Erythroblast (primary cell): ENCODE results near the gene ESYT2.
"Not testable (repeated sequence)": the region's sequence is repeated elsewhere in the genome, so short reads cannot be mapped to it uniquely, and the experiment has no call there.

Source experiments
- DNase-seq, 2 experiments: peaks; one replicate each; lab custom pipeline; 2025; lab: John Stamatoyannopoulos, UW
- GATA1 ChIP-seq: IDR thresholded peaks from 2 replicates; pipeline ENCODE4 v1.6.1; 2011; ENCODE audit warnings: low read depth, mild to moderate bottlenecking, control low read depth, low read length, moderate library complexity
- POLR2A ChIP-seq: IDR thresholded peaks from 2 replicates; pipeline ENCODE4 v1.6.1; 2011; ENCODE audit warnings: mild to moderate bottlenecking, low read length

Gene ESYT2

GRCh38 chr7:158698657-158699195, 130.6 kb downstream of the ESYT2 start:
- no peak for DNase-seq
- TF ChIP-seq POLR2A (no peak), GATA1 (no peak)

DNA sequence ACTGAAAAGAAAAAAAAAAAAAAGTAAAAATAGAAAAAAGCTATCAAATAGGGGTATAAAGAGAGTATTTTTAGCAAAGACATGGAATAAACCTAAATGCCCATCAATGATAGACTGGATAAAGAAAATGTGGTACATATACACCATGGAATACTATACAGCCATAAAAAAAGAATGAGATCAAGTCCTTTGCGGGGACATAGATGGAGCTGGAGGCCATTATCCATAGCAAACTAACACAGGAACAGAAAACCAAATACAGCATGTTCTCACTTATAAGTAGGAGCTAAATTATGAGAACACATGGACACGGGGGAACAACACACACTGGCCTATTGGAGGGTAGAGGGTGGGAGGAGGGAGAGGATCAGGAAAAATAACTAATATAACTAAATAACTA, 131.7 kb downstream of the ESYT2 start:
- DNase-seq = not testable (repeated sequence)

DNA sequence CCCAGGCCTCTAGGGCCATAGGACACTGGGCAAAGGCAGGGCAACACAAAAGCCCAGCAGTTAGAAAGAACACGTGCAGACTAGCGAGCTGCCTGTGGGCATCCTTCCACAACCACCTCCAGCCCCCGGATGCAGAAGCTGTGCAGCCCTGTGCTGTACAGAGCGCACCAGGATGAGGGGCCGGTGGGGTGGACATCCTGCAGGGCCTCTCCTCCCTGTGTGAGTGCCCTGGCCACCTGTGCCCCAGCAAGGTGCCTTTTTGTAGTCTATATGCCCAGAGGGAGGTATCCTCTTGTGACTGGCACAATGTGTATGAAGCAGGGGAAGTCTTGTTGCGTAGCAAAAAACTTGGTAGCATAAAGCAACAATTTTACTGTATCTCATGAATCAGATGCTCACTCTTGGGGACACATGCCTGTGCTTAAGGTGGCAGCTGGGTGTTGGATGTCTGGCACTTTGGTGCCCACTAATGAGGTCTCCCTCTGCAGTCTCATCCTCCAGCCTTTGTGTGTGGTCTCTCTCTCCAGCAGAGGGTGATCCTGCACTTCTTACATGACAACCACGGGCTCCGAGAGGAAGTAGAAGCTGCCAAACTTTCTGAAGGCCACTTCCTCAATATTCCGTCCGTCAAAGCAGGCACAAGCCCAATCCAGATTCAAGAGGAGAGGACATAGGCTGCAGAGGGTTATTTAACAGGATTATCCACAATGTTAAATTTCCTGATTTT, 133.4 kb downstream of the ESYT2 start:
- TF ChIP-seq POLR2A (no peak), GATA1 (no peak)
- DNase-seq = peak; percentile 34 to 43

DNA sequence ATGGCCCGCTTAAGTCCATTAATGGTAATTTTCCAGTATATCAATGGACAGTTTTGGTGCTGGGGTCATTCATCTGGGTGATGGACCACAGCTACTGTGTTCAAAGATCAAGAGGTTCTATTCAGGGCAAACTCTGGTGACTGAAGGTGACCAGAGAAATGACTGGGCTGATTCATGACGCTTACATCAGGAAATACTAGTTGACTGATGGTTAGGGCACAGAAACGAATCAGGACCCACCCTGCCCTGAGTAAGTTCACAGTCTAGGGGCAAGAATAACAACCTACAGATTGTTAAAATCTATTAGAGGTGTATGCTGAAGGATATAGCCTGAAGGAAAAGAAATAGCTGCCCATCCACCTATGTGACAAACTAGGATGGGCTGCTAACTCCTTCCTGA, 134.3 kb downstream of the ESYT2 start:
- TF ChIP-seq POLR2A (no peak), GATA1 (no peak)
- DNase-seq = no peak

GRCh38 chr7:158694650-158695049, 134.7 kb downstream of the ESYT2 start:
- TF ChIP-seq POLR2A (no peak), GATA1 (no peak)
- no peak for DNase-seq

GRCh38 chr7:158689488-158689887, 139.8 kb downstream of the ESYT2 start:
- DNase-seq = no peak
- TF ChIP-seq POLR2A (no peak), GATA1 (no peak)

- no peak for DNase-seq
- TF ChIP-seq GATA1 (no peak), POLR2A (no peak)
Observed at GRCh38 chr7:158687406-158687805, 141.9 kb downstream of the ESYT2 start.

- TF ChIP-seq POLR2A = no peak
- TF ChIP-seq GATA1 = no peak
- DNase-seq = no peak
Observed at GRCh38 chr7:158685693-158686092, 143.6 kb downstream of the ESYT2 start.

DNA sequence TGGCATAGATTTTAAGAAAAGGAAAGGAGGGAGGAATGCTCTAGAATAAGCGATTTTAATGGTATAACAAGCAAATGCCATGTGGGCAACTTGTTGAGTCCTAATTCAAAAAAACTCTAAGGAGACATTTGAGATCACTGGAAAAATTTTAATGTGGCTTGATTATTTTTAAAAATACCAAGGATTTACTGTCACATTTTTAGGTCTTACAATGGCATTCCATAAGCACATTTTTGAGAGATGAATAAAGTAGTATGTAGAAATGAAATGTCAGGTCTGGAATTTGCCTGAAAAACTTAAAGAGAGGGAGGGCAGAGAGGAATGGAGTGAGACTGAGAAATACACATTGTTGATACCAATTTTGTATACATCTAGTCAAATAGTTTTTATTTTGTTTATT, 145.0 kb downstream of the ESYT2 start:
- DNase-seq = no peak
- no peak for TF ChIP-seq GATA1
- TF ChIP-seq POLR2A = no peak

GRCh38 chr7:158683541-158683940, 145.8 kb downstream of the ESYT2 start:
- no peak for DNase-seq
- TF ChIP-seq GATA1 (no peak), POLR2A (no peak)

DNA sequence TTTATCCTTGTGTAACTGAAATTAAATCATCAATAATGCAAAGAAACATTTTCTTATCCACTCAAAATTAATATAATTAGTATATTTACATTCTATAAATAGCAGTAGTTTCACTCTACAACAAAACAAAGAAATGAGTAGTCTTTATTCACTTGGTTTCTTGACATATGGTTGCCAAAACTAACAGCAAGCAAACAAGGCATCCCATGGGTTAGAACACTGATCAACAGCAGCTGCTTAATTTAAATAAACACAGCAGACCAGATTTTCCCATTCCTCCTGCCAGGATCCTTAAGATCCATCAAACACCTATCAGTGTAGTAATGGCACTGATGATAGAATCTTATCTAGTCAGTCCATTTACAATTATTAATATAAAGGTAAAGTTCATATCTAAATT, 146.9 kb downstream of the ESYT2 start:
- no peak for DNase-seq
- TF ChIP-seq GATA1 (no peak), POLR2A (no peak)
